Liver (tissue), 9 donors: ENCODE data around the gene ERFE. TPM values are rescaled to one million over a fixed set of nuclear protein-coding genes. Genes with fewer than 3 reads are reported as not detected.

Source experiments
- DNase-seq: peaks from one replicate; pipeline ENCODE4 v3.0.0-alpha.2; 2017; ENCODE audit warnings: low spot score
- H3K27ac ChIP-seq, 2 donors: one replicate each; pipeline ENCODE4 v1.7.0; 2013; ENCODE audit warnings: inconsistent platforms in 2 of 2, low read length in 2 of 2, control low read depth in 1 of 2, low read depth in 1 of 2, mild to moderate bottlenecking in 1 of 2
- H3K27me3 ChIP-seq, 4 donors: one replicate each; pipeline versions ENCODE4 v1.6.1 to v1.7.0; 2013; ENCODE audit warnings: low read length in 3 of 4, inconsistent platforms in 1 of 4, mild to moderate bottlenecking in 1 of 4, moderate library complexity in 1 of 4; ENCODE audit not compliant: control insufficient read depth in 4 of 4, insufficient read depth in 4 of 4
- H3K36me3 ChIP-seq, 4 donors: one replicate each; pipeline versions ENCODE4 v1.6.1 to v1.7.0; 2013; ENCODE audit warnings: low read length in 3 of 4, mild to moderate bottlenecking in 3 of 4, low read depth in 1 of 4, moderate library complexity in 1 of 4; ENCODE audit not compliant: control insufficient read depth in 4 of 4, insufficient read depth in 3 of 4
- H3K4me1 ChIP-seq, 4 donors: one replicate each; pipeline versions ENCODE4 v1.6.1 to v1.7.0; 2013; ENCODE audit warnings: low read length in 3 of 4, mild to moderate bottlenecking in 3 of 4, moderate library complexity in 1 of 4; ENCODE audit not compliant: control insufficient read depth in 4 of 4, insufficient read depth in 4 of 4
- H3K4me3 ChIP-seq, 3 donors: one replicate each; pipeline versions ENCODE4 v1.6.1 to v1.7.0; 2013; ENCODE audit warnings: low read length in 3 of 3, control low read depth in 1 of 3, low read depth in 1 of 3, mild to moderate bottlenecking in 1 of 3
- H3K9ac ChIP-seq, 2 donors: one replicate each; pipeline ENCODE4 v1.7.0; 2013; ENCODE audit warnings: low read length in 2 of 2, mild to moderate bottlenecking in 2 of 2, moderate library complexity in 2 of 2, control low read depth in 1 of 2, low read depth in 1 of 2
- H3K9me3 ChIP-seq, 4 donors: one replicate each; pipeline versions ENCODE4 v1.6.1 to v1.7.0; 2013; ENCODE audit warnings: low read length in 3 of 4; ENCODE audit not compliant: control insufficient read depth in 4 of 4
- EGR1 ChIP-seq, 2 donors: IDR thresholded peaks; 2 replicates each; pipeline ENCODE4 v1.6.1; 2016 to 2018; ENCODE audit warnings: antibody characterized with exemption in 2 of 2, low read depth in 2 of 2
- FOXA1 ChIP-seq: IDR thresholded peaks from 2 replicates; pipeline ENCODE4 v1.6.1; 2016; ENCODE audit warnings: antibody characterized with exemption
- GABPA ChIP-seq, 2 donors: IDR thresholded peaks in 1 of 2; conservative IDR thresholded peaks in 1 of 2; 2 replicates each; pipeline ENCODE4 v1.6.1; 2016; ENCODE audit warnings: antibody characterized with exemption in 2 of 2, mild to moderate bottlenecking in 1 of 2, moderate library complexity in 1 of 2
- HNF4A ChIP-seq, 2 donors: conservative IDR thresholded peaks; 2 replicates each; pipeline ENCODE4 v1.6.1; 2016; ENCODE audit warnings: antibody characterized with exemption in 2 of 2, mild to moderate bottlenecking in 2 of 2
- HNF4G ChIP-seq: IDR thresholded peaks from 2 replicates; pipeline ENCODE4 v1.6.1; 2016; ENCODE audit warnings: antibody characterized with exemption
- JUND ChIP-seq, 2 donors: IDR thresholded peaks; 2 replicates each; pipeline ENCODE4 v1.6.1; 2016; ENCODE audit warnings: antibody characterized with exemption in 2 of 2
- RAD21 ChIP-seq, 2 donors: IDR thresholded peaks; 2 replicates each; pipeline ENCODE4 v1.6.1; 2016; ENCODE audit warnings: antibody characterized with exemption in 2 of 2, mild to moderate bottlenecking in 2 of 2
- RXRA ChIP-seq, 2 donors: IDR thresholded peaks; 2 replicates each; pipeline ENCODE4 v1.6.1; 2017 to 2018; ENCODE audit warnings: antibody characterized with exemption in 2 of 2, mild to moderate bottlenecking in 1 of 2
- SP1 ChIP-seq: IDR thresholded peaks from 2 replicates; pipeline ENCODE4 v1.6.1; 2018; ENCODE audit warnings: antibody characterized with exemption, mild to moderate bottlenecking
- TAF1 ChIP-seq: conservative IDR thresholded peaks from 2 replicates; pipeline ENCODE4 v1.6.1; 2016; ENCODE audit warnings: antibody characterized with exemption, mild to moderate bottlenecking
- YY1 ChIP-seq: IDR thresholded peaks from 2 replicates; pipeline ENCODE4 v1.6.1; 2016; ENCODE audit warnings: antibody characterized with exemption, mild to moderate bottlenecking
- WGBS: extraction: QIAGEN DNeasy Blood & Tissue Kit; methylation state at CpG from one replicate; pipeline ENCODE4 v1.1.7; 2013; 5-methylcytosine and 5-hydroxymethylcytosine counted together
- polyA plus RNA-seq, 2 donors: library from polyadenylated mRNA; stranded (reverse) in 1 of 2; unstranded in 1 of 2; fragments of 200-250 nt in 1 of 2; fragments of >200 nt in 1 of 2; fragmentation: Nextera tagmentation in 1 of 2; extraction: Ambion mirVana in 1 of 2; gene quantifications; one replicate each; pipeline versions ENCODE4 v1.2.1 to v1.2.3, GENCODE V29; 2013 to 2015
- total RNA-seq, 2 donors: library from RNA; depleted of rRNA; stranded (reverse); fragments of >200 nt; gene quantifications; one replicate each; pipeline ENCODE4 v1.2.3, GENCODE V29; 2014
- TF ChIP-seq, protein P1 (sequence below): IDR thresholded peaks from 2 replicates; pipeline ENCODE4 v1.6.1; 2016; ENCODE audit warnings: antibody characterized with exemption
- TF ChIP-seq, protein P2 (sequence below): fragments of 150-350 bp; IDR thresholded peaks from 2 replicates; pipeline ENCODE4 v1.5.1; 2017; ENCODE audit warnings: improper control_type of control experiment, low read depth, low read length; ENCODE audit not compliant: missing input control
- TF ChIP-seq, protein P3 (sequence below): IDR thresholded peaks from 2 replicates; pipeline ENCODE4 v1.6.1; 2016; ENCODE audit warnings: antibody characterized with exemption, mild to moderate bottlenecking
- TF ChIP-seq, protein P4 (sequence below): IDR thresholded peaks from 2 replicates; pipeline ENCODE4 v1.6.1; 2016; ENCODE audit warnings: antibody characterized with exemption
- donor health status: healthy.
- donor health status: healthy.
- donor health status: healthy.
- donor health status: healthy.
- donor health status: healthy.

Gene ERFE
- total and polyA plus RNA-seq, 4 donors, result 0.17 to 14.0 TPM; not detected in 2

DNA sequence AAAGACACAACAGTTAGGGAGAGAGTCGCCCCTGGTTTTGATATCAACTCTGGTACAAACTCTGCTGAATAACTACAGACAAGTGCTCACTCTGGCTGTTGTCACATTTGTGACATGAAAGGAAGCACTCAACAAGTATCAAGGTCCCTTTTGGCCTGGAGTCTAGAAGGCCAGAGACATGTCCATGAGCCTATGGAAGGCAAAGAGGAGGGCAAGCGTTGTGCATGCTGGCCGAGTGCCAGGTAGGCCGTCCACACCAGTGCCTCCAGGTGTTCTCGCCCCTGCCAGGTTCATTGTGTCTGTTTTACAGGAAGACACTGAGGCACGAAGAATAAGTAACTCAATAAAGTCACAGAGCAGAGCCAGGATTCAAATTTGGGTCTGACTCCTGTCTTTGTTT, 23.6 kb downstream of the ERFE start (continued):
- TF ChIP-seq HNF4G, result no peak

DNA sequence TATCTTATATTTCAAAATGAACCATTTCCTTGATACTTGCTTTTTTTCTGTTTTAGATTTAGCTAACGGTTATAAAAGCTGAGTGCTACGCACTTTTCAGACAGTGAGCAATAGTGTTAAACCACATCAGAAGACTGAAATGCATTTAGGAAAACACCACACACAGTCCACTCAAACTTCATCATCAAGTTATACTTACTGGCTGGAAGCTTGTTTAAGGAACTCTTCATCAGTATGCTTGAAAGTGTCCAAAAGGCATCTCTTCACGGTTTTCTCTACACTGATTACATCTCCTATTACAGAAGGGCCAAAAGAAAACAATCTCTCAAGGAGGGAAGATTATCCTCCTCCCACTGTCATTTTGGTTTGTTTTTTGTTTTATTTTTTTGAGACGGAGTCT, 25.1 kb downstream of the ERFE start:
- no peak overlapping the region for H3K4me3 ChIP-seq

DNA sequence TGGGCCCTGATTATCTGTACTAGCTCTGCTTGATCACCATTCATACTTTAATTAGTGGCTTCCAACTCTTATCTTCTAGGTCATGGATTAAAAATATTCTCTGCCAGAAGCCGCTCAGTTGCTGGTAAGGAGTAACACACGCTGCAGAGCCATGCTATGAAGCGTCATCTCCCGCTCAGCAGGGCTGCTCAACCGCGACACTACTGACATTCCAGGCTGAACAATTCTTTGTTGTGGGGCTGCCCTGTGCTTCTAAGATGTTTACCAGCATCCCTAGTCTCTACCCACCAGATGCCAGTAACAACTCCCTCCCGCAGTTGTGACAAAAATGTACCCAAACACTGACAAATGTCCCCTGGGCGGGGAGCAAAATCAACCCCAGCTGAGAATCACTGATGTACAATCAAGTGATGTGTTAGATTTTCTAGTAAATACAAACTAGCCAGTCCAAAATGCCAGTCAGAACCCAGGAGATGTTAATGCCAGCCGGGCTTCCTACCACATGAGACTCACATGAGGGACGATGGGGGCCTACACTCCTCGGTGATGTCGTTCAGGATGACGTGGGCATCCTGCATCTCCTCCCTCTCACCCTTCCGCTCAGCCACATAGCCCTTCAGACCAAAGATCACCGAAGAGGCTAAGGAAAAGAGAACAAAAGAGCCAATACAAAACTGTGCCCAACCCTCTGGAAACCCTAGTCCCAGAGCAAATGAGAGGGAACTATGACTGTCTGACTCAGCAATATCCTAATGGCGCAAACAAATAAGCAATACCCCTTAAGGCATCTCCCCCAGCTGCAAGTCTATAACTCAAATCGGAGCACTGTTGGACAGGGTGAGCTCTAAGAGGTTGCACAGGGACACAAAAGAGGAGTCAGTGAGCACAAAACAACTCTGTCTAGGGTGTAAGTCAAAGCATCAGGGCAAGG, 29.1 kb downstream of the ERFE start:
- peaks cover 24 to 74% (median 60%) of the 10 kb centered on the region in 4 donors for H3K36me3 ChIP-seq
- no peak for DNase-seq
- H3K27ac ChIP-seq, result no peak overlapping the region
- WGBS, result 94% methylated on average over 17 of the region's 17 CpGs
- H3K9ac ChIP-seq, result no peak overlapping the region
- H3K4me1 ChIP-seq, result no peaks in the 10 kb centered on the region
- H3K27me3 ChIP-seq, result no peaks in the 10 kb centered on the region
- no peak overlapping the region for H3K4me3 ChIP-seq
- no peaks in the 10 kb centered on the region for H3K9me3 ChIP-seq
- TF ChIP-seq HNF4A (conservative IDR thresholded peaks at IDR 0.05), result no peak
- TF ChIP-seq, protein P1, sequence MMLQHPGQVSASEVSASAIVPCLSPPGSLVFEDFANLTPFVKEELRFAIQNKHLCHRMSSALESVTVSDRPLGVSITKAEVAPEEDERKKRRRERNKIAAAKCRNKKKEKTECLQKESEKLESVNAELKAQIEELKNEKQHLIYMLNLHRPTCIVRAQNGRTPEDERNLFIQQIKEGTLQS, result no peak
- TF ChIP-seq, protein P2, sequence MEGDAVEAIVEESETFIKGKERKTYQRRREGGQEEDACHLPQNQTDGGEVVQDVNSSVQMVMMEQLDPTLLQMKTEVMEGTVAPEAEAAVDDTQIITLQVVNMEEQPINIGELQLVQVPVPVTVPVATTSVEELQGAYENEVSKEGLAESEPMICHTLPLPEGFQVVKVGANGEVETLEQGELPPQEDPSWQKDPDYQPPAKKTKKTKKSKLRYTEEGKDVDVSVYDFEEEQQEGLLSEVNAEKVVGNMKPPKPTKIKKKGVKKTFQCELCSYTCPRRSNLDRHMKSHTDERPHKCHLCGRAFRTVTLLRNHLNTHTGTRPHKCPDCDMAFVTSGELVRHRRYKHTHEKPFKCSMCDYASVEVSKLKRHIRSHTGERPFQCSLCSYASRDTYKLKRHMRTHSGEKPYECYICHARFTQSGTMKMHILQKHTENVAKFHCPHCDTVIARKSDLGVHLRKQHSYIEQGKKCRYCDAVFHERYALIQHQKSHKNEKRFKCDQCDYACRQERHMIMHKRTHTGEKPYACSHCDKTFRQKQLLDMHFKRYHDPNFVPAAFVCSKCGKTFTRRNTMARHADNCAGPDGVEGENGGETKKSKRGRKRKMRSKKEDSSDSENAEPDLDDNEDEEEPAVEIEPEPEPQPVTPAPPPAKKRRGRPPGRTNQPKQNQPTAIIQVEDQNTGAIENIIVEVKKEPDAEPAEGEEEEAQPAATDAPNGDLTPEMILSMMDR, result no peak
- TF ChIP-seq HNF4G, result no peak
- TF ChIP-seq RXRA (IDR thresholded peaks at IDR 0.05), result no peak
- no peak for TF ChIP-seq EGR1 (IDR thresholded peaks at IDR 0.05; ENCODE audit: low read depth in 2 of 2)
- TF ChIP-seq YY1, result no peak
- no peak for TF ChIP-seq GABPA (IDR thresholded peaks at IDR 0.05 in 1 of 2, conservative IDR thresholded peaks at IDR 0.05 in 1 of 2)

More for the DNA sequence above, 25.1 kb downstream of the ERFE start:
- Histone ChIP-seq H3K4me1 (no peaks in the 10 kb centered on the region), H3K9ac (no peak overlapping the region), H3K9me3 (no peaks in the 10 kb centered on the region), H3K27me3 (no peaks in the 10 kb centered on the region), H3K27ac (no peak overlapping the region), H3K36me3 (peaks cover 24 to 88% (median 75%) of the 10 kb centered on the region in 4 donors)
- 96% methylated on average over 4 of the region's 4 CpGs for WGBS
- no peak for DNase-seq
- no peak for TF ChIP-seq JUND (IDR thresholded peaks at IDR 0.05)
- TF ChIP-seq, protein P3, sequence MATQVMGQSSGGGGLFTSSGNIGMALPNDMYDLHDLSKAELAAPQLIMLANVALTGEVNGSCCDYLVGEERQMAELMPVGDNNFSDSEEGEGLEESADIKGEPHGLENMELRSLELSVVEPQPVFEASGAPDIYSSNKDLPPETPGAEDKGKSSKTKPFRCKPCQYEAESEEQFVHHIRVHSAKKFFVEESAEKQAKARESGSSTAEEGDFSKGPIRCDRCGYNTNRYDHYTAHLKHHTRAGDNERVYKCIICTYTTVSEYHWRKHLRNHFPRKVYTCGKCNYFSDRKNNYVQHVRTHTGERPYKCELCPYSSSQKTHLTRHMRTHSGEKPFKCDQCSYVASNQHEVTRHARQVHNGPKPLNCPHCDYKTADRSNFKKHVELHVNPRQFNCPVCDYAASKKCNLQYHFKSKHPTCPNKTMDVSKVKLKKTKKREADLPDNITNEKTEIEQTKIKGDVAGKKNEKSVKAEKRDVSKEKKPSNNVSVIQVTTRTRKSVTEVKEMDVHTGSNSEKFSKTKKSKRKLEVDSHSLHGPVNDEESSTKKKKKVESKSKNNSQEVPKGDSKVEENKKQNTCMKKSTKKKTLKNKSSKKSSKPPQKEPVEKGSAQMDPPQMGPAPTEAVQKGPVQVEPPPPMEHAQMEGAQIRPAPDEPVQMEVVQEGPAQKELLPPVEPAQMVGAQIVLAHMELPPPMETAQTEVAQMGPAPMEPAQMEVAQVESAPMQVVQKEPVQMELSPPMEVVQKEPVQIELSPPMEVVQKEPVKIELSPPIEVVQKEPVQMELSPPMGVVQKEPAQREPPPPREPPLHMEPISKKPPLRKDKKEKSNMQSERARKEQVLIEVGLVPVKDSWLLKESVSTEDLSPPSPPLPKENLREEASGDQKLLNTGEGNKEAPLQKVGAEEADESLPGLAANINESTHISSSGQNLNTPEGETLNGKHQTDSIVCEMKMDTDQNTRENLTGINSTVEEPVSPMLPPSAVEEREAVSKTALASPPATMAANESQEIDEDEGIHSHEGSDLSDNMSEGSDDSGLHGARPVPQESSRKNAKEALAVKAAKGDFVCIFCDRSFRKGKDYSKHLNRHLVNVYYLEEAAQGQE, result no peak
- no peak for TF ChIP-seq YY1
- TF ChIP-seq, protein P4, sequence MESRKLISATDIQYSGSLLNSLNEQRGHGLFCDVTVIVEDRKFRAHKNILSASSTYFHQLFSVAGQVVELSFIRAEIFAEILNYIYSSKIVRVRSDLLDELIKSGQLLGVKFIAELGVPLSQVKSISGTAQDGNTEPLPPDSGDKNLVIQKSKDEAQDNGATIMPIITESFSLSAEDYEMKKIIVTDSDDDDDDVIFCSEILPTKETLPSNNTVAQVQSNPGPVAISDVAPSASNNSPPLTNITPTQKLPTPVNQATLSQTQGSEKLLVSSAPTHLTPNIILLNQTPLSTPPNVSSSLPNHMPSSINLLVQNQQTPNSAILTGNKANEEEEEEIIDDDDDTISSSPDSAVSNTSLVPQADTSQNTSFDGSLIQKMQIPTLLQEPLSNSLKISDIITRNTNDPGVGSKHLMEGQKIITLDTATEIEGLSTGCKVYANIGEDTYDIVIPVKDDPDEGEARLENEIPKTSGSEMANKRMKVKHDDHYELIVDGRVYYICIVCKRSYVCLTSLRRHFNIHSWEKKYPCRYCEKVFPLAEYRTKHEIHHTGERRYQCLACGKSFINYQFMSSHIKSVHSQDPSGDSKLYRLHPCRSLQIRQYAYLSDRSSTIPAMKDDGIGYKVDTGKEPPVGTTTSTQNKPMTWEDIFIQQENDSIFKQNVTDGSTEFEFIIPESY, result no peak
- no peak for TF ChIP-seq SP1
- TF ChIP-seq, protein P1, result no peak
- no peak for TF ChIP-seq RAD21 (IDR thresholded peaks at IDR 0.05)
- TF ChIP-seq FOXA1, result no peak
- TF ChIP-seq EGR1 (IDR thresholded peaks at IDR 0.05; ENCODE audit: low read depth in 2 of 2), result no peak
- no peak for TF ChIP-seq TAF1
- no peak for TF ChIP-seq HNF4G
- TF ChIP-seq GABPA (IDR thresholded peaks at IDR 0.05 in 1 of 2, conservative IDR thresholded peaks at IDR 0.05 in 1 of 2), result no peak
